ENCODE measurements around the gene HNRNPF. TPM values are rescaled to one million over a fixed set of nuclear protein-coding genes. Genes with fewer than 3 reads are reported as not detected.

HNRNPF gene
- total RNA-seq, 2 experiments from 2014 or later, result 442 to 445 TPM

GRCh38 chr10:43375401-43376020, 33.5 kb downstream of the HNRNPF start:
- CTCF ChIA-PET, result no interaction called here
- TF ChIP-seq, protein P1, sequence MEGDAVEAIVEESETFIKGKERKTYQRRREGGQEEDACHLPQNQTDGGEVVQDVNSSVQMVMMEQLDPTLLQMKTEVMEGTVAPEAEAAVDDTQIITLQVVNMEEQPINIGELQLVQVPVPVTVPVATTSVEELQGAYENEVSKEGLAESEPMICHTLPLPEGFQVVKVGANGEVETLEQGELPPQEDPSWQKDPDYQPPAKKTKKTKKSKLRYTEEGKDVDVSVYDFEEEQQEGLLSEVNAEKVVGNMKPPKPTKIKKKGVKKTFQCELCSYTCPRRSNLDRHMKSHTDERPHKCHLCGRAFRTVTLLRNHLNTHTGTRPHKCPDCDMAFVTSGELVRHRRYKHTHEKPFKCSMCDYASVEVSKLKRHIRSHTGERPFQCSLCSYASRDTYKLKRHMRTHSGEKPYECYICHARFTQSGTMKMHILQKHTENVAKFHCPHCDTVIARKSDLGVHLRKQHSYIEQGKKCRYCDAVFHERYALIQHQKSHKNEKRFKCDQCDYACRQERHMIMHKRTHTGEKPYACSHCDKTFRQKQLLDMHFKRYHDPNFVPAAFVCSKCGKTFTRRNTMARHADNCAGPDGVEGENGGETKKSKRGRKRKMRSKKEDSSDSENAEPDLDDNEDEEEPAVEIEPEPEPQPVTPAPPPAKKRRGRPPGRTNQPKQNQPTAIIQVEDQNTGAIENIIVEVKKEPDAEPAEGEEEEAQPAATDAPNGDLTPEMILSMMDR (IDR thresholded peaks at IDR 0.05), result no peak
- POLR2A ChIA-PET, result interaction anchor here (1.1 to 1.5 kb wide), 3 partner anchors 9 to 13 kb away, joined by 3 to 5 read pairs (median 3); no protein-coding TSS in a partner anchor
- Mint-ChIP-seq H3K36me3 (ENCODE audit: low read depth) (no peaks in the 10 kb centered on the region), H3K27me3 (no peaks in the 10 kb centered on the region), H3K4me3 (no peak overlapping the region), H3K9me3 (no peaks in the 10 kb centered on the region), H3K27ac (no peak overlapping the region), H3K4me1 (ENCODE audit: low read depth) (peaks cover 13% of the 10 kb centered on the region)
- DNase-seq (no peak), ATAC-seq (no peak)
- intact Hi-C loops (cut with micrococcal nuclease), result no loop called here

DNA sequence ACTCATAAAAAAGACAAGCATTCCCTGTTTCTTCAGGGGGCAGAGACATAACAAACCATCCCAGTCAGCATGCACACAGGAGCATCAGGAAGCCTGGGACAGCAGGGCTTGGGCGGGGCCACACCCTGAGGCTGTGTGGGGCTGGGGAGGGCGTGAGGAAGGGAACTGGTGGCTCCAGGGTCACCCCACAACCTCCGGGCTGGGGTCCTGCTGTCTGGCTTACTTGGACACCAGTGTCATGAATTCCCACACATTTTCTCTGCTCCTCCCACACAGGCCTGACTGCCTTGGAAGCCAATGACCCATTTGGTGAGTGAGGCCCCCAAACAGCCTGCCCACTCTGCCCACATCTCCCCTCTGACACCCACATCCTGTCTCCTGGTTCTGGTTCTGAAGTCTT, 34.8 kb downstream of the HNRNPF start:
- ATAC-seq (no peak), DNase-seq (no peak)
- intact Hi-C loops (cut with micrococcal nuclease), result no loop called here
- H3K36me3 Mint-ChIP-seq (ENCODE audit: low read depth), result no peaks in the 10 kb centered on the region
- CTCF ChIA-PET, result no interaction called here
- POLR2A ChIA-PET, result interaction anchor here (0.7 to 1.3 kb wide), 3 partner anchors 10 to 33 kb away, joined by 3 read pairs; no protein-coding TSS in a partner anchor
- no peak overlapping the region for H3K4me3 Mint-ChIP-seq
- H3K9me3 Mint-ChIP-seq, result no peaks in the 10 kb centered on the region
- TF ChIP-seq, protein P1 (IDR thresholded peaks at IDR 0.05), result no peak
- no peaks in the 10 kb centered on the region for H3K27me3 Mint-ChIP-seq
- H3K27ac Mint-ChIP-seq, result no peak overlapping the region
- peaks cover 13% of the 10 kb centered on the region for H3K4me1 Mint-ChIP-seq (ENCODE audit: low read depth)

DNA sequence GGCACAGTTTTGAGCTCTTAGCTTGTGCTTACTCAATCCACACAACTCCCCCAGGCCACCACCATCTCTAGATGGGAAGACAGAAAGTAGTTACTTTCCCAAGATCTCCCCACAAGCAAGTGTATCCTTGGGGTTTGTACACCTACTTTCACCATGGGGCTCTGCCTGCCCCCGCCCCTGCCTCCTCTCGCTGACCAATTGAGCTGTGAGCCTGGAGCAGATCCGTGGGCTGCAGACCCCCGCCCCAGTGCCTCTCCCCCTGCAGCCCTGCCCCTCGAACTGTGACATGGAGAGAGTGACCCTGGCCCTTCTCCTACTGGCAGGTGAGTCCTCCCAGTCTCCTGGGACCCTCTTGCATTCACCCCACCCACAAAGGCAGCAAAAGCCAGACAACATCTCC, 35.5 kb downstream of the HNRNPF start:
- Mint-ChIP-seq H3K4me1 (ENCODE audit: low read depth) (peaks cover 13% of the 10 kb centered on the region), H3K9me3 (no peaks in the 10 kb centered on the region), H3K4me3 (no peak overlapping the region), H3K27me3 (no peaks in the 10 kb centered on the region), H3K27ac (no peak overlapping the region), H3K36me3 (ENCODE audit: low read depth) (no peaks in the 10 kb centered on the region)
- no peak for ATAC-seq
- ChIA-PET CTCF (no interaction called here), POLR2A (no interaction called here)
- no peak for DNase-seq
- TF ChIP-seq, protein P1 (IDR thresholded peaks at IDR 0.05), result no peak
- intact Hi-C loops (cut with micrococcal nuclease), result no loop called here

DNA sequence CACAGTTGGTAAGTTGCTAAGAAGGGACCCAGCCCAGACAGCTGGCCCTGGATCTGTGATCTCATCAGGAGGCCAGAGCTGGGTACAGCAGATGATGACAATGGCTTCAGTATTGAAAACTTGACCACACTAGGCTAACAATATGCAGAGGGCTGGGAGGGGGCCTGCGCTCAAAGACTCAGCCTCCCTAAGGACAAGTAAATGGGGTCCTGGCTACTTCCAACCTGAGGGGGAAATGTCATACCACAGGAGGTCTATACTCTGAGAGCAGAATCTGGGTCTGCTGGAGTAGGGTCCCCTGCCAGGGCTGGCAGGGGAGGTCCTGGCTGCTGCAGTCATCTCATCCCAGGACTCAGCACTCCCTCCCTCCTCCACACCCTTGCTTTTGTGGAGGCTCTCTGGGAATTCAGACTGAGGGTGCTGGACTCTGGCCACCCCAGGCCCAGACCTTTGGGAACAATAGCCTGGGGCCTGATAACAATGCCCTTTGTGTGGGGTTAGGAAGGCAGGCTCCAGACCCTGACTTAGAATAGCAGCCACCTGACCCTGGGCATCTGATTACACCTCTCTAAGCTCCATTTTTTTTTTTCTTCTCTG, 36.1 kb downstream of the HNRNPF start:
- TF ChIP-seq, protein P1 (IDR thresholded peaks at IDR 0.05), result no peak
- DNase-seq, result no peak
- Mint-ChIP-seq H3K36me3 (ENCODE audit: low read depth) (no peaks in the 10 kb centered on the region), H3K27ac (no peak overlapping the region), H3K9me3 (no peaks in the 10 kb centered on the region), H3K4me1 (ENCODE audit: low read depth) (peaks cover 13% of the 10 kb centered on the region), H3K4me3 (no peak overlapping the region), H3K27me3 (no peaks in the 10 kb centered on the region)
- intact Hi-C loops (cut with micrococcal nuclease), result no loop called here
- CTCF ChIA-PET, result no interaction called here
- POLR2A ChIA-PET, result no interaction called here
- ATAC-seq, result no peak

- H3K27ac Mint-ChIP-seq, result no peak within 1 kb of the TSS
- H3K27me3 Mint-ChIP-seq, result no peaks in the 10 kb centered on the region
- DNase-seq (no peak), ATAC-seq (no peak)
- ChIA-PET CTCF (no interaction called here), POLR2A (no interaction called here)
- peaks cover 13% of the 10 kb centered on the region for H3K4me1 Mint-ChIP-seq (ENCODE audit: low read depth)
- no peak within 1 kb of the TSS for H3K4me3 Mint-ChIP-seq
- no peaks in the 10 kb centered on the region for H3K36me3 Mint-ChIP-seq (ENCODE audit: low read depth)
- intact Hi-C loops (cut with micrococcal nuclease), result no loop called here
- no peaks in the 10 kb centered on the region for H3K9me3 Mint-ChIP-seq
- TF ChIP-seq, protein P1 (IDR thresholded peaks at IDR 0.05), result no peak
These were observed 37.6 kb downstream of the HNRNPF start, which contains the start of gene FXYD4 for GRCh38 chr10:43371418-43371817. Gene FXYD4, plus strand, starts transcription at chr10:43371636. Its CDS starts 2,111 bp downstream, at chr10:43373747.
